Progenitor cell of endocrine pancreas (in vitro differentiated cells): ENCODE results near the gene ADAMTS17. TPM values are rescaled to one million over a fixed set of nuclear protein-coding genes. Genes with fewer than 3 reads are reported as not detected.

Experiments used
- DNase-seq: peaks from one replicate; pipeline ENCODE4 v3.0.0; 2021; ENCODE audit warnings: low spot score; ENCODE audit not compliant: unreplicated experiment
- H3K27ac Mint-ChIP-seq: 2 replicates; pipeline ENCODE4 v1.8.0; 2021; ENCODE audit warnings: mild to moderate bottlenecking, moderate library complexity, mixed read lengths
- H3K27me3 Mint-ChIP-seq: 2 replicates; pipeline ENCODE4 v1.8.0; 2021; ENCODE audit warnings: mixed read lengths
- H3K36me3 Mint-ChIP-seq: 2 replicates; pipeline ENCODE4 v1.8.0; 2022; ENCODE audit warnings: mixed read lengths; ENCODE audit not compliant: insufficient read depth
- H3K4me1 Mint-ChIP-seq: 2 replicates; pipeline ENCODE4 v1.8.0; 2021; ENCODE audit warnings: low read depth, mixed read lengths
- H3K4me3 Mint-ChIP-seq: 2 replicates; pipeline ENCODE4 v1.8.0; 2021; ENCODE audit warnings: low read depth, mild to moderate bottlenecking, moderate library complexity, mixed read lengths
- H3K9me3 Mint-ChIP-seq: 2 replicates; pipeline ENCODE4 v1.8.0; 2021; ENCODE audit warnings: low read depth, mixed read lengths
- CTCF ChIP-seq: fragments of 200-600 bp; sonication (generic); IDR thresholded peaks from one replicate; pipeline ENCODE4 v1.5.0; 2021; ENCODE audit warnings: antibody characterized with exemption, mild to moderate bottlenecking; ENCODE audit not compliant: unreplicated experiment
- total RNA-seq: library from RNA; stranded (reverse); gene quantifications from 2 replicates; pipeline ENCODE4 v1.2.1, GENCODE V29; 2021

The ADAMTS17 gene
- total RNA-seq, 1 donor from 2014 or later: 3.5 TPM

- DNase-seq: peak; percentile 3
- no peaks in the 10 kb centered on the region for H3K36me3 Mint-ChIP-seq
- TF ChIP-seq CTCF: no peak
- H3K4me3 Mint-ChIP-seq: no peak overlapping the region
- no peak overlapping the region for H3K27ac Mint-ChIP-seq
- peaks cover 2% of the 10 kb centered on the region for H3K4me1 Mint-ChIP-seq
- H3K27me3 Mint-ChIP-seq: peaks cover 58% of the 10 kb centered on the region
- H3K9me3 Mint-ChIP-seq: no peaks in the 10 kb centered on the region
Measured at GRCh38 chr15:99963096-99963825, 378.5 kb downstream of the ADAMTS17 start.

DNA sequence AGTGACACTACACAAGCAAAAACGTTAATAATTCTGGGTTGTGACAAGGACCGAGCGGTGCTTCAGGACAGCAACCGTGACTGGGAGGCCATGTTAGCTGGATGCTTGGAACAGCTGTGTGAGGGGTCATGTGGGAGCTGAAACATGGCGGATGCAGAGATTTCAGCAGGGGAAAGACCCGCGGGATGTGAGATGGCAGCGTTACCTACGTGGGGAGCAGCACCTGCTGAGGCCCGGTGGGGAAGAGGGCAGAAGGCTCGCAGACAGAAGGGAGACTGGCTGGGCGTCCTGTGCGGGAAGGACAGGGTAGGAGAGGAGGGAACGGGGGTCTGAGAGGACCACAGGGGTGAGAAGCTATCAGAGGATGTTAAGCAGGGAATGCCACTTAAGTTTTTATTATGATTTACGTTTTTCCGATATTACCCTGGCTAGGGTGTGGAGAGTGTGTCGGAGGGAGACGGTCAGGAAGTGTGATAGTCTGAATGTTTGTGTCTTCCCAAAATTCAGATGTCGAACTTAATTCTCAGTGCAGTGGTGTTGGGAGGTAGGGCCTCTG lies 379.7 kb downstream of the ADAMTS17 start:
- Mint-ChIP-seq H3K4me1 (peaks cover 2% of the 10 kb centered on the region), H3K27me3 (peaks cover 58% of the 10 kb centered on the region), H3K27ac (no peak overlapping the region), H3K4me3 (no peak overlapping the region), H3K36me3 (no peaks in the 10 kb centered on the region), H3K9me3 (no peaks in the 10 kb centered on the region)
- no peak for TF ChIP-seq CTCF
- DNase-seq: peak; percentile 2

DNA sequence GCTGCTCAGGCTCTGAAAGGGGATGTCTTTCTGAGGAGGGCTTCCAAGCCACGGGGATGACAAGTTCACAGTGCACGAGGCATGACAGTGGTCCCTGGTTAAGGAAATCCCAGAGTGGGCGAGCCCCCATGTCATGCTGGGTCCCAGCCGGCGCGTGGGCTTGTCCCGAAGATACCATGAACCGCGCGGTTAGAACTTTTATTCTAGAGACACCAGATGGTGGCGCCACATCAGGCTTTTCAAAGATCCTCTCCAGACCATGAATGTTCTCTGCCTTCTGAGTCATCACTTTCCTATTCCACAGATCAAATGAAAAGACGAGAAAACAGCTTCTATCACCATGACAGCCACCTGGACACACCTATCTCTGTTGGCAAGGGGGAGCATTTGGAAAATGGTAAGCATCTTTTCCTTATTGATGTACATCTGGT lies 380.7 kb downstream of the ADAMTS17 start:
- Mint-ChIP-seq H3K36me3 (no peaks in the 10 kb centered on the region), H3K9me3 (no peaks in the 10 kb centered on the region), H3K4me1 (no peaks in the 10 kb centered on the region), H3K27me3 (peaks cover 54% of the 10 kb centered on the region), H3K27ac (no peak overlapping the region), H3K4me3 (no peak overlapping the region)
- TF ChIP-seq CTCF: peak; percentile 39
- DNase-seq: no peak

DNA sequence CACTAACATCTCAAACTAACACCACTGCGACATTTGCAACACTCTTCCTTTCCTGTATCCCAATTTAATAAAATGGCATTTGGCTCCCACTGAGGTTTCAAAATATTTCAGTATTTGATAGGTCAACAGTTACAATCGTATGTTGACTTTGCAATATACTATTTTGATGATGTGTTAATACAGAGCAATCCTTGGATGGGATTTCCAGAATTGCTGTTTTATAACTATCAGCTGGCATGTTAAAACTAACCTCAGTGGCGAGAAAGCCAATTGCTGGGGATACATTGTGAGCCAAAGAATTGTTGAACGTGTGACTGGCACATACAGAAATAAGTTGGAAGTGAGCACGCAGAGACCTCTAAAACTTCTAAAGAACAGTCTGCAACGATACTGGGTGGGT lies 382.4 kb downstream of the ADAMTS17 start:
- H3K9me3 Mint-ChIP-seq: no peaks in the 10 kb centered on the region
- H3K27me3 Mint-ChIP-seq: peaks cover 56% of the 10 kb centered on the region
- H3K27ac Mint-ChIP-seq: no peak overlapping the region
- H3K36me3 Mint-ChIP-seq: no peaks in the 10 kb centered on the region
- TF ChIP-seq CTCF: no peak
- no peak overlapping the region for H3K4me3 Mint-ChIP-seq
- no peak for DNase-seq
- H3K4me1 Mint-ChIP-seq: no peaks in the 10 kb centered on the region

DNA sequence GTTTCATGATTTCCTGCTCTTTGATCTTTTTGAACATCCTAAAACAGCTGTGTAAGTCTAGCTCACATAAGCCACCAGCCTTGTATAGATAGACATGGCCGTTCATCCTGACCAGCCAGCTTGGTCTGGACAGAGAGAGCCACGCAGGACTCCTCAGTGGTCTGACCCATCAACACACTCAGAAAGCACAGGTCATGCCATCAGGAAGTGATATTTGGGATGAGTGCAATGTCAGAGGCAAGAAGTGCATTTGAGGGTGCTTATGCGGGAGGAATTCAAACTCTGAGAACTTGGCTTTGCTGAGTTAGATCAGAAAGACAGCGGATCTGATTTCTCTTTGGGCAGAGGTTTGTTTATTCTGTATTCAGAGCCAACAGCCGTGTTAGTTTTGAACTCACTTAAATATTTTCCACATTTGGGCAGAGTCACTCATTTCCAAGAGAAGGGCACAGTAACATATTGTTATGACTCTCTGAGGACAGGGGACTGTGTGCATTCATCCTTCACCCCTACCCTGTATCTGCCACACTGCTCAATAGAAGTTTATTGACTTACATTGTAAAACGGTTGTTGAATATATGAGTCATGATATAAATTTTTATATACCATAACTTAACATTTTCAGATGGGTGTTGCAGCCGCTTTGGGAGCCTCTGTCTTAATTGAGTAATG lies 383.2 kb downstream of the ADAMTS17 start:
- no peak for DNase-seq
- Mint-ChIP-seq H3K36me3 (no peaks in the 10 kb centered on the region), H3K27me3 (peaks cover 53% of the 10 kb centered on the region), H3K4me3 (no peak overlapping the region), H3K9me3 (no peaks in the 10 kb centered on the region), H3K4me1 (no peaks in the 10 kb centered on the region), H3K27ac (no peak overlapping the region)
- TF ChIP-seq CTCF: no peak
